ENCODE measurements around the gene UBE2E2.
A peak's percentile ranks its signal among the peaks of the same experiment; 100 is the strongest.

UBE2E2 gene

DNA sequence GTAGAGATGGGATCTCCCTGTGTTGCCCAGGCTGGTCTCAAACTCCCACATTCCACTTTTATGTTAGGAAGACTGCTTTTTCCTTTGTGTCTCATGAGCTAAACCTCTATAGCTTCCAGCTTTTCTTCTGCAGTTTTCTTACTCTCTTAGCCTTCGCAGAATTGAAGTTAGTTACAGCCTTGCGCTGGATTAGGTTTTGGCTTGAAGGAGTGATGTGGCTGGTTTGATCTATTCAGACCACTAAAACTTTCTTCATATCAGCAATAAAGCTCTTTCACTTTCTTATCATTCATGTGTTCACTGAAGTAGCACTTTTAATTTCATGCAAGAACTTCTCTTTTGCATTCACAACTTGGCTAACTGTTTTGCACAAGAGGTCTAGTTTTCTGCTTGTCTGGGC, 254.6 kb downstream of the UBE2E2 start (continued):
- TF ChIP-seq, protein P1, sequence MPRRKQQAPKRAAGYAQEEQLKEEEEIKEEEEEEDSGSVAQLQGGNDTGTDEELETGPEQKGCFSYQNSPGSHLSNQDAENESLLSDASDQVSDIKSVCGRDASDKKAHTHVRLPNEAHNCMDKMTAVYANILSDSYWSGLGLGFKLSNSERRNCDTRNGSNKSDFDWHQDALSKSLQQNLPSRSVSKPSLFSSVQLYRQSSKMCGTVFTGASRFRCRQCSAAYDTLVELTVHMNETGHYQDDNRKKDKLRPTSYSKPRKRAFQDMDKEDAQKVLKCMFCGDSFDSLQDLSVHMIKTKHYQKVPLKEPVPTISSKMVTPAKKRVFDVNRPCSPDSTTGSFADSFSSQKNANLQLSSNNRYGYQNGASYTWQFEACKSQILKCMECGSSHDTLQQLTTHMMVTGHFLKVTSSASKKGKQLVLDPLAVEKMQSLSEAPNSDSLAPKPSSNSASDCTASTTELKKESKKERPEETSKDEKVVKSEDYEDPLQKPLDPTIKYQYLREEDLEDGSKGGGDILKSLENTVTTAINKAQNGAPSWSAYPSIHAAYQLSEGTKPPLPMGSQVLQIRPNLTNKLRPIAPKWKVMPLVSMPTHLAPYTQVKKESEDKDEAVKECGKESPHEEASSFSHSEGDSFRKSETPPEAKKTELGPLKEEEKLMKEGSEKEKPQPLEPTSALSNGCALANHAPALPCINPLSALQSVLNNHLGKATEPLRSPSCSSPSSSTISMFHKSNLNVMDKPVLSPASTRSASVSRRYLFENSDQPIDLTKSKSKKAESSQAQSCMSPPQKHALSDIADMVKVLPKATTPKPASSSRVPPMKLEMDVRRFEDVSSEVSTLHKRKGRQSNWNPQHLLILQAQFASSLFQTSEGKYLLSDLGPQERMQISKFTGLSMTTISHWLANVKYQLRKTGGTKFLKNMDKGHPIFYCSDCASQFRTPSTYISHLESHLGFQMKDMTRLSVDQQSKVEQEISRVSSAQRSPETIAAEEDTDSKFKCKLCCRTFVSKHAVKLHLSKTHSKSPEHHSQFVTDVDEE (CRISPR knock-in tag; IDR thresholded peaks at IDR 0.05), result no peak
- TF ChIP-seq ZFP30 (CRISPR knock-in tag; IDR thresholded peaks at IDR 0.05), result no peak

DNA sequence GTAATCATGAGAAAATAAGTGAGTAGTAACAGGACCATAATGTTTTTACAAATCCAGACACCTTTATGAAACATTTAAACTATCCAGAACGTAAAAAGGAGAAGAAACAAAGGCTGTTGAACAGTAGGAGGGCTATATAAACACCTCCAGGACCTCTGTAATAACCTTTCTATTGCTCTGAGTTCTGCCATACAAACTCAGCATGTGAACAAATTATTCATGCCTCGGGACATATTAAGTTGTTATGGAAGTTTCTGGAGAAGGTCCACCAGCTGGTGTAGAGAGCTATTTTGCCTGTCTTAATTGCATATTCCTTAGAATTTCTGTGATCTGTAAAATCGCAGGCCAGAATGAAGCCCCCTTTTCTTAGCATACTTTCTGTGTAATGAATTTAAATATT, 256.3 kb downstream of the UBE2E2 start:
- ATAC-seq, result no peak
- TF ChIP-seq OSR1 (CRISPR knock-in tag; IDR thresholded peaks at IDR 0.05) (no peak), GLIS3 (CRISPR knock-in tag; IDR thresholded peaks at IDR 0.05) (no peak), ESRRG (CRISPR knock-in tag; IDR thresholded peaks at IDR 0.05) (no peak), PPARA (CRISPR knock-in tag; IDR thresholded peaks at IDR 0.05; ENCODE audit: borderline replicate concordance) (no peak), SNAI2 (CRISPR knock-in tag; IDR thresholded peaks at IDR 0.05) (no peak)
- TF ChIP-seq, protein P2, sequence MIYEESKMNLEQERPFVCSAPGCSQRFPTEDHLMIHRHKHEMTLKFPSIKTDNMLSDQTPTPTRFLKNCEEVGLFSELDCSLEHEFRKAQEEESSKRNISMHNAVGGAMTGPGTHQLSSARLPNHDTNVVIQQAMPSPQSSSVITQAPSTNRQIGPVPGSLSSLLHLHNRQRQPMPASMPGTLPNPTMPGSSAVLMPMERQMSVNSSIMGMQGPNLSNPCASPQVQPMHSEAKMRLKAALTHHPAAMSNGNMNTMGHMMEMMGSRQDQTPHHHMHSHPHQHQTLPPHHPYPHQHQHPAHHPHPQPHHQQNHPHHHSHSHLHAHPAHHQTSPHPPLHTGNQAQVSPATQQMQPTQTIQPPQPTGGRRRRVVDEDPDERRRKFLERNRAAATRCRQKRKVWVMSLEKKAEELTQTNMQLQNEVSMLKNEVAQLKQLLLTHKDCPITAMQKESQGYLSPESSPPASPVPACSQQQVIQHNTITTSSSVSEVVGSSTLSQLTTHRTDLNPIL (CRISPR knock-in tag; IDR thresholded peaks at IDR 0.05; ENCODE audit: low read depth), result no peak

DNA sequence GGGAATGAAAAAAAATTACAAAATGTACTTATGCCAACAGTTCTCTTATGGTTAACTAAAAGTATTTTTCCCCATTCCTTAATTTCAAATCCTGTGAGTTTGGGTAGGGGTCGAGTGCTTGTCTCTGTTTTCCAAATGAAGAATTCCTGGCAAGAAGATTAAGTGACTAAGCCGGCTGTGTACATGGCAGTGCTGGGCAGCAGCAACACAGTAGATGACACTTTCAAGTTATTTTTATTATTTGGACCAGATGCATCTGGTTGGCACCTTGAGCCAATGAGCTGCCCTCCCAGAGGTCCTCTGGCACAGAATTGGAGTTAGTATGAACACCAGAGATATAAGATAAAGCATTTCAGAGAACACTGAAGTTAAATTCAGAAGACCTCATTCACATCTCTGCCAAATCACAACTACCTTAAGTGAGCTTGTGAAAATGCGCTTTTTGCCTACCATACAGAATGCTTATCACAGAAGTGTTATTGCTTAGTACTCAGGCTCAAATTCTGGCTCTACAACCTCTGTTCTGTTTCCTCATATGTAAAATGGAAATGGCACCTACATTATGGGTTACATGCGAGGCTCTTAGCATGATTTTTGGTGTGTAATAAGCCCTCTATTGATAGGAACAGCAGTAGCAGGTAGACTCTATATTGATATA, 256.9 kb downstream of the UBE2E2 start:
- peak; percentile 30; the same call in 1 of the 3 replicates for ATAC-seq
- TF ChIP-seq, protein P3, sequence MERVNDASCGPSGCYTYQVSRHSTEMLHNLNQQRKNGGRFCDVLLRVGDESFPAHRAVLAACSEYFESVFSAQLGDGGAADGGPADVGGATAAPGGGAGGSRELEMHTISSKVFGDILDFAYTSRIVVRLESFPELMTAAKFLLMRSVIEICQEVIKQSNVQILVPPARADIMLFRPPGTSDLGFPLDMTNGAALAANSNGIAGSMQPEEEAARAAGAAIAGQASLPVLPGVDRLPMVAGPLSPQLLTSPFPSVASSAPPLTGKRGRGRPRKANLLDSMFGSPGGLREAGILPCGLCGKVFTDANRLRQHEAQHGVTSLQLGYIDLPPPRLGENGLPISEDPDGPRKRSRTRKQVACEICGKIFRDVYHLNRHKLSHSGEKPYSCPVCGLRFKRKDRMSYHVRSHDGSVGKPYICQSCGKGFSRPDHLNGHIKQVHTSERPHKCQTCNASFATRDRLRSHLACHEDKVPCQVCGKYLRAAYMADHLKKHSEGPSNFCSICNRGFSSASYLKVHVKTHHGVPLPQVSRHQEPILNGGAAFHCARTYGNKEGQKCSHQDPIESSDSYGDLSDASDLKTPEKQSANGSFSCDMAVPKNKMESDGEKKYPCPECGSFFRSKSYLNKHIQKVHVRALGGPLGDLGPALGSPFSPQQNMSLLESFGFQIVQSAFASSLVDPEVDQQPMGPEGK (CRISPR knock-in tag; IDR thresholded peaks at IDR 0.05; ENCODE audit: borderline replicate concordance), result no peak
- TF ChIP-seq TOX (CRISPR knock-in tag; IDR thresholded peaks at IDR 0.05; ENCODE audit: borderline replicate concordance) (no peak), ZNF8 (CRISPR knock-in tag; IDR thresholded peaks at IDR 0.05) (no peak), ISL1 (CRISPR knock-in tag; IDR thresholded peaks at IDR 0.05) (no peak), ZFP3 (CRISPR knock-in tag; IDR thresholded peaks at IDR 0.05) (no peak), ZC3H10 (CRISPR knock-in tag; IDR thresholded peaks at IDR 0.05) (no peak), CSDC2 (CRISPR knock-in tag; IDR thresholded peaks at IDR 0.05) (no peak), ESRRG (CRISPR knock-in tag; IDR thresholded peaks at IDR 0.05) (no peak)
- TF ChIP-seq, protein P4, sequence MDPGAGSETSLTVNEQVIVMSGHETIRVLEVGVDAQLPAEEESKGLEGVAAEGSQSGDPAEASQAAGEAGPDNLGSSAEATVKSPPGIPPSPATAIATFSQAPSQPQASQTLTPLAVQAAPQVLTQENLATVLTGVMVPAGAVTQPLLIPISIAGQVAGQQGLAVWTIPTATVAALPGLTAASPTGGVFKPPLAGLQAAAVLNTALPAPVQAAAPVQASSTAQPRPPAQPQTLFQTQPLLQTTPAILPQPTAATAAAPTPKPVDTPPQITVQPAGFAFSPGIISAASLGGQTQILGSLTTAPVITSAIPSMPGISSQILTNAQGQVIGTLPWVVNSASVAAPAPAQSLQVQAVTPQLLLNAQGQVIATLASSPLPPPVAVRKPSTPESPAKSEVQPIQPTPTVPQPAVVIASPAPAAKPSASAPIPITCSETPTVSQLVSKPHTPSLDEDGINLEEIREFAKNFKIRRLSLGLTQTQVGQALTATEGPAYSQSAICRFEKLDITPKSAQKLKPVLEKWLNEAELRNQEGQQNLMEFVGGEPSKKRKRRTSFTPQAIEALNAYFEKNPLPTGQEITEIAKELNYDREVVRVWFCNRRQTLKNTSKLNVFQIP (CRISPR knock-in tag; IDR thresholded peaks at IDR 0.05; ENCODE audit: borderline replicate concordance, low read depth), result no peak
- TF ChIP-seq, protein P1 (CRISPR knock-in tag; IDR thresholded peaks at IDR 0.05), result no peak
- TF ChIP-seq, protein P5, sequence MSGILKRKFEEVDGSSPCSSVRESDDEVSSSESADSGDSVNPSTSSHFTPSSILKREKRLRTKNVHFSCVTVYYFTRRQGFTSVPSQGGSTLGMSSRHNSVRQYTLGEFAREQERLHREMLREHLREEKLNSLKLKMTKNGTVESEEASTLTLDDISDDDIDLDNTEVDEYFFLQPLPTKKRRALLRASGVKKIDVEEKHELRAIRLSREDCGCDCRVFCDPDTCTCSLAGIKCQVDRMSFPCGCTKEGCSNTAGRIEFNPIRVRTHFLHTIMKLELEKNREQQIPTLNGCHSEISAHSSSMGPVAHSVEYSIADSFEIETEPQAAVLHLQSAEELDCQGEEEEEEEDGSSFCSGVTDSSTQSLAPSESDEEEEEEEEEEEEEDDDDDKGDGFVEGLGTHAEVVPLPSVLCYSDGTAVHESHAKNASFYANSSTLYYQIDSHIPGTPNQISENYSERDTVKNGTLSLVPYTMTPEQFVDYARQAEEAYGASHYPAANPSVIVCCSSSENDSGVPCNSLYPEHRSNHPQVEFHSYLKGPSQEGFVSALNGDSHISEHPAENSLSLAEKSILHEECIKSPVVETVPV (CRISPR knock-in tag; IDR thresholded peaks at IDR 0.05), result no peak
